ENCODE measurements around the gene SLC16A3. TPM values are rescaled to one million over a fixed set of nuclear protein-coding genes. Genes with fewer than 3 reads are reported as not detected.

SLC16A3 gene
- total RNA-seq, 6 experiments from 2014 or later = 4.1 to 34.0 (median 7.3) TPM

DNA sequence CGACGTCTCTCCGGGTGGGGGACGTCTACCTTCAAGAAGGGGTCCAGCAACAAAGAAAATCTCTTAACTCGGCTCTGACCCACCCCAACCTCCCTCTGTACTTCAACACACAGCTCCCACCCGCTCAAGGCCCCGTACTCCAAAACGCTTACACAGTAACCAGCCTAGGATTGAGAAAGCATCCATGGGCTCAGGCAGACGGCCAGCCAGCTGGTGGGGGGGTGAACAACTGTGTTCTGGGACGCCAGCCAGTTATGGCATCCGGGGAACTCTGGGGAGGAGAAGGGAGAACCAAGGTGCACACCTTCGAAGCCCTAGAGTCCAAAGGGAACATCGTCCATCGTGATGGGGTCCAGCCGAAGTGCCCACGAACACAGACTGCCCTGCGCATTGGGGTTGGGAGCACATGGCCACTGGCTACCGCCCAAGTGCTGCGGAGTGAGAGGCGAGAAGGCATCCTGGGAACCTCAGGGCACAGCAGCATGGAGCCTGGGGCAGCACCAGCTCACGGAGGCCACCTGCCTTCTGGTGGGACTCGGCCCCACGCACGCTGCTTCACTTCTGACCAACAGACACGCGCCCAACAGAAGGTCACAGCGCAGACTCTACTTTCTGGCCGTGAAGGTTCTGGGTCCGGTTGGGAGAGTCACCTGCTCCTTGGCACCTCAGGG, 14.3 kb downstream of the SLC16A3 start:
- H3K9me3 ChIP-seq = no peaks in the 10 kb centered on the region
- H3K4me3 ChIP-seq = no peak overlapping the region
- H3K36me3 ChIP-seq = peaks cover 6 to 51% (median 25%) of the 10 kb centered on the region in 4 donors
- 13% methylated on average over 7 of the region's 29 CpGs for WGBS (ENCODE audit: insufficient coverage, low coverage, low lambda C conversion rate, missing lambda C conversion rate)
- H3K27ac ChIP-seq = peak overlapping the region; percentile 47 to 80 (median 52)
- DNase-seq (peak; percentile 90 to 94 (median 92)), ATAC-seq (peak; percentile 45 to 65 (median 50))
- peaks cover 4 to 55% (median 39%) of the 10 kb centered on the region in 4 donors for H3K4me1 ChIP-seq
- intact Hi-C loops (cut with DNase I) = no loop called here
- no peaks in the 10 kb centered on the region for H3K27me3 ChIP-seq
- TF ChIP-seq POLR2A (IDR thresholded peaks at IDR 0.05) = no peak
- TF ChIP-seq, protein P1, sequence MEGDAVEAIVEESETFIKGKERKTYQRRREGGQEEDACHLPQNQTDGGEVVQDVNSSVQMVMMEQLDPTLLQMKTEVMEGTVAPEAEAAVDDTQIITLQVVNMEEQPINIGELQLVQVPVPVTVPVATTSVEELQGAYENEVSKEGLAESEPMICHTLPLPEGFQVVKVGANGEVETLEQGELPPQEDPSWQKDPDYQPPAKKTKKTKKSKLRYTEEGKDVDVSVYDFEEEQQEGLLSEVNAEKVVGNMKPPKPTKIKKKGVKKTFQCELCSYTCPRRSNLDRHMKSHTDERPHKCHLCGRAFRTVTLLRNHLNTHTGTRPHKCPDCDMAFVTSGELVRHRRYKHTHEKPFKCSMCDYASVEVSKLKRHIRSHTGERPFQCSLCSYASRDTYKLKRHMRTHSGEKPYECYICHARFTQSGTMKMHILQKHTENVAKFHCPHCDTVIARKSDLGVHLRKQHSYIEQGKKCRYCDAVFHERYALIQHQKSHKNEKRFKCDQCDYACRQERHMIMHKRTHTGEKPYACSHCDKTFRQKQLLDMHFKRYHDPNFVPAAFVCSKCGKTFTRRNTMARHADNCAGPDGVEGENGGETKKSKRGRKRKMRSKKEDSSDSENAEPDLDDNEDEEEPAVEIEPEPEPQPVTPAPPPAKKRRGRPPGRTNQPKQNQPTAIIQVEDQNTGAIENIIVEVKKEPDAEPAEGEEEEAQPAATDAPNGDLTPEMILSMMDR (IDR thresholded peaks at IDR 0.05) = no peak

DNA sequence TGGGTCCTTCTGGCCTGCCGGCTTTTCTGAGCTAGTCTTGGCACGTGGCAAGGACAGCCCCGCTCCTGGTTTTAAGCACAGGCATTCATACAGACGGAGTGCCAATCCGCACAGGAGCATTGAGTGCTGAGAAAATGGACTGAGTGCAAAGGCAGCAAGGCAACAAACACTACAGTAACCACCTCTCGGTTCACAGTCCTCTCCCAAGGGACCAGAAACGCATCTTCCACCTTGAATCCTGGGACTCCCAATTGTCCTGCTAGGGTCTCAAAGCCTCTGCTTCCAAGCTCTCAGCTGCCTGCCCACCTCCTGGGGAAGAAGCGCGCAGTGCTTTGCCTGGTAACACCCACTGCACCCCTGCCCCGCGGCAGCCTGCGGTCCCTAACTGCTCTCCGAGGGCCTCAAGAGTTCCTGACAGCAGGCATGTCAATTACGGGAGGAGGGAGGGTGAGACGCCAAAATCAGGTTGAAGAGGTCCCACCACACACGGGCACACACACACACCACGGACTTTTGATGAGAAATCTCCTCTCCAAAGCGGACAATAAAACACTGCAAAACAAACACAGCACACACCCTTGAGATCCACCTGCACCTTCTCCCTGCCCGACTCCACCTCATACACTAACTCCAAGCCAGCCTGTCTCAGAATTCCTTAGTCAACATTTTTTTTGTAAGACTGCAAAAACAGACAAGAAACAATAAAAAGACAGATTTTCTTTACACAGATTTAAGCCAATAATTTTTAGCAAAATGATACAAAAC, 15.0 kb downstream of the SLC16A3 start:
- no peak overlapping the region for H3K4me3 ChIP-seq
- no peak for DNase-seq
- intact Hi-C loops (cut with DNase I) = no loop called here
- ATAC-seq = no peak
- no peaks in the 10 kb centered on the region for H3K9me3 ChIP-seq
- no peaks in the 10 kb centered on the region for H3K27me3 ChIP-seq
- peaks cover 4 to 49% (median 36%) of the 10 kb centered on the region in 4 donors for H3K4me1 ChIP-seq
- 83% methylated on average over 7 of the region's 19 CpGs for WGBS (ENCODE audit: insufficient coverage, low coverage, low lambda C conversion rate, missing lambda C conversion rate)
- TF ChIP-seq POLR2A (IDR thresholded peaks at IDR 0.05) = no peak
- TF ChIP-seq, protein P1 (IDR thresholded peaks at IDR 0.05) = no peak
- H3K27ac ChIP-seq = peak overlapping the region in 1 of 3 donors; percentile 13
- peaks cover 6 to 58% (median 29%) of the 10 kb centered on the region in 4 donors for H3K36me3 ChIP-seq

DNA sequence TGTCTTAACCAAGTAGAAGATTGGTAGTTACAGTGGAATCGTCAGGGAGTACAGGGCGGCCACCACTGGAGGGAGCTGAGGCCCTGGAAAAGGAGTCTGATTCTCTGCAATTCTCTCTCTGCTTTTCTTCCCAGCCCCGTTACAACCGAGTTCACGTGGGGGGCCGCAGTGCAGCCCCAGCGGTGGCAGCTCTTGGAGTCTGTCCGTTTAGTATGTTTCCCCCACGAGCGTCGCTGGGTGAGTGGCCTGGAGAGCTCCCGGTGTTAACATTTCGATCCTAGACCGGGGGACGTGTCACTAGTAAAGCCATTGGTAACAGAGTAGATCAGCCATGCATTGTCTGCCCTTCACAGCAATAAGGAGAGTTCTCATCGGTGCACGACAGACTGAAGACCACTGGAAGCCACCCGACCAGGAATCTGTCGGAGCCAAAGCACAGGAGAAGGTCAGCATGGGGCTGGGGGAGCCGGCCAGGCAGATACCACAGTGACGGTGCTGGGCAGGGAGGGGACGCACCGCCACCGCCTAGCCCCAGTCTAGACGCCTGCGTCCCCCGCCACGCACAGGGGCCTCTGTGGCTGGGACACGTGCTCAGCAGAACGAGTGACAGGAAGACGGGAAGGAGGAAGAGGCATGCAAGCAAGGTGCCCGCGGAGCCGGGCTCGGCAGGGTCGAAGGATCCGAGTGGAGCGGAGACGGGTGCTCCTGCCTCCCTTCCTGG, 15.7 kb downstream of the SLC16A3 start:
- intact Hi-C loops (cut with DNase I) = no loop called here
- H3K36me3 ChIP-seq = peaks cover 10 to 65% (median 36%) of the 10 kb centered on the region in 4 donors
- 73% methylated on average over 16 of the region's 39 CpGs for WGBS (ENCODE audit: insufficient coverage, low coverage, low lambda C conversion rate, missing lambda C conversion rate)
- no peak overlapping the region for H3K4me3 ChIP-seq
- H3K9me3 ChIP-seq = no peaks in the 10 kb centered on the region
- no peak overlapping the region for H3K27ac ChIP-seq
- H3K4me1 ChIP-seq = peaks cover 4 to 42% (median 32%) of the 10 kb centered on the region in 4 donors
- DNase-seq = no peak
- no peak for TF ChIP-seq POLR2A (IDR thresholded peaks at IDR 0.05)
- TF ChIP-seq, protein P1 (IDR thresholded peaks at IDR 0.05) = peak; percentile 39 to 53 (median 46)
- no peak for ATAC-seq
- no peaks in the 10 kb centered on the region for H3K27me3 ChIP-seq

DNA sequence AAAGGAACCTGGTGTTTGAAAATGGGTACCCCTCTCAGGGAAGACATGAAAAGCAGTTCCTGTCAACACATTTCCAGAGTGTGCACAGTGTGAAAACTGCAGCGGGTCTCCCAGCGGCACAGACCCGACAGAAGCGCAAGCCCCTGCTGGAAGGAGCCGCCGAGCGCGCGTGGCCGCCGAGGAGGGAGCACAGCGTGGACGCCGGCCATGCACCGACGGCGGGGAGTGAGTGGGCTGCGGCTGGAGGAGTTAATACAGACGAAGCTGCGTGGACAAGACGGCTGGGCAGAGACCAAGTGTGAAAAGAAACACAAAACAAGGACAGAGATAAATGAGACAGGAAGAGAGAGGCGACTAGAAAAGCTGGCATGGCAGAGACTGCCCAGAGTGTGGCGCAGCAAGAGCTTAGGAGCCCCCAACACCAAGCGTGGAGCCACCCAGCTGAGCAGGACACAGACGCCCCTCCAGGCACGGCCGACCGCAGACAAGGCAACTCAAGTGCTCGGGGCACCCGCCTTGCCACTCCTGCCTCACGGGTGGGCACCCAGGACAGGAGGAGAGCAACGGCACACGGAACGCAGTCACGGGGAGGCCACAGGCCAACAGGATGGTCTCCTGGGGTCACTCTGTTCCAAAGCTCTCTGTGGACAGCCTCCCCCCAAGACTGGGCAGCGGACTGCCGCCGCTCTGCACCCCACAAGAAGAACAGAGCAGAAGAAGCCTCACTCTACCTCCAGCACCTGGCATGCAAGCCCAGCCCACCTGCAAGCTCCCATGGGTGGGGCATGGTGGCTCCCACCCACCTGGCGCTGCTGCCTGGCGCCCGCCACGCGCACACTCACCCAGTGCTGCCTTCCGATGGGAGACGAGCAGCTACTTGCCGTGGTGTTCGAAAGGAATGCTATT, 16.5 kb downstream of the SLC16A3 start:
- DNase-seq (no peak), ATAC-seq (no peak)
- intact Hi-C loops (cut with DNase I) = no loop called here
- 92% methylated on average over 25 of the region's 47 CpGs for WGBS (ENCODE audit: insufficient coverage, low coverage, low lambda C conversion rate, missing lambda C conversion rate)
- TF ChIP-seq, protein P1 (IDR thresholded peaks at IDR 0.05) = no peak
- no peak for TF ChIP-seq POLR2A (IDR thresholded peaks at IDR 0.05)
- peaks cover 4 to 33% (median 25%) of the 10 kb centered on the region in 4 donors for H3K4me1 ChIP-seq
- no peaks in the 10 kb centered on the region for H3K27me3 ChIP-seq
- peaks cover 16 to 73% (median 42%) of the 10 kb centered on the region in 4 donors for H3K36me3 ChIP-seq
- H3K4me3 ChIP-seq = no peak overlapping the region
- no peak overlapping the region for H3K27ac ChIP-seq
- no peaks in the 10 kb centered on the region for H3K9me3 ChIP-seq
